ENCODE data around the gene ZNF280C. TPM values are rescaled to one million over a fixed set of nuclear protein-coding genes. Genes with fewer than 3 reads are reported as not detected.

ZNF280C gene
- total RNA-seq, 2 donors from 2014 or later, result 2.1 to 2.4 TPM

GRCh38 chrX:130165703-130166502, 102.8 kb downstream of the ZNF280C start, which contains the start of gene AIFM1:
Gene AIFM1 (minus strand): TSS chrX:130165841. CDS start chrX:130165656, 185 bp downstream.
- TF ChIP-seq, protein P1, sequence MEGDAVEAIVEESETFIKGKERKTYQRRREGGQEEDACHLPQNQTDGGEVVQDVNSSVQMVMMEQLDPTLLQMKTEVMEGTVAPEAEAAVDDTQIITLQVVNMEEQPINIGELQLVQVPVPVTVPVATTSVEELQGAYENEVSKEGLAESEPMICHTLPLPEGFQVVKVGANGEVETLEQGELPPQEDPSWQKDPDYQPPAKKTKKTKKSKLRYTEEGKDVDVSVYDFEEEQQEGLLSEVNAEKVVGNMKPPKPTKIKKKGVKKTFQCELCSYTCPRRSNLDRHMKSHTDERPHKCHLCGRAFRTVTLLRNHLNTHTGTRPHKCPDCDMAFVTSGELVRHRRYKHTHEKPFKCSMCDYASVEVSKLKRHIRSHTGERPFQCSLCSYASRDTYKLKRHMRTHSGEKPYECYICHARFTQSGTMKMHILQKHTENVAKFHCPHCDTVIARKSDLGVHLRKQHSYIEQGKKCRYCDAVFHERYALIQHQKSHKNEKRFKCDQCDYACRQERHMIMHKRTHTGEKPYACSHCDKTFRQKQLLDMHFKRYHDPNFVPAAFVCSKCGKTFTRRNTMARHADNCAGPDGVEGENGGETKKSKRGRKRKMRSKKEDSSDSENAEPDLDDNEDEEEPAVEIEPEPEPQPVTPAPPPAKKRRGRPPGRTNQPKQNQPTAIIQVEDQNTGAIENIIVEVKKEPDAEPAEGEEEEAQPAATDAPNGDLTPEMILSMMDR (IDR thresholded peaks at IDR 0.05), result no peak
- H3K9me3 ChIP-seq, result no peaks in the 10 kb centered on the region
- intact Hi-C loops (cut with DNase I), result no loop called here

DNA sequence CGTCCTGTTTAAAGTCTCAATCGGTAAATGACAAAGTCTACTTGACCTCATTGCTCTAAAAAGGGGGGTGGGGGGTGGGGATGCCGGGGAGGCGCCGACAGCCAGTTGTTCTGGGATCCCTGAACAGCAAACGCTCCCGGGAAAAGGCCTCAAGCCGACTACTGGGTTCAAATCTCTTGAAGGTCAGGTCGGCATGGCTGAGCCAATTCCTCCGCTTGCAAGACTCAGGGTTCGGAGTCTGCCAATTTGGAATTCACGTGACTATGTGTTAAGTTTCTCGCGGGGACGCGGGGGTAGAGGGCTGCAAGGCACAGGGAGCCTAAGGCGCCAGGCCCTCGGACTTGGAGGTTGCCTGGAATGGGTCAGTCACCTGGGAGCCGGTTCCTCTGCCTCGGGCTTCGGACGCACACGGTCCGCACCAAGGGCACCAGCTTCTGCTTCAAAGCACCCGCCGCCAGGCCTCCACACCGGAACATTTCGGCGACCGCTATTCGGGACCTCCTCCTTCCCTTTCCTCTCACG, 103.5 kb downstream of the ZNF280C start:
- Histone ChIP-seq H3K27ac (peak overlapping the region; percentile 87), H3K9me3 (no peaks in the 10 kb centered on the region), H3K4me3 (peak overlapping the region; percentile 47), H3K36me3 (no peaks in the 10 kb centered on the region), H3K27me3 (no peaks in the 10 kb centered on the region), H3K9ac (ENCODE audit: low read depth in 2 of 2, low read length in 2 of 2) (peak overlapping the region; percentile 60 to 65), H3K4me1 (no peaks in the 10 kb centered on the region)
- DNase-seq, result no peak
- TF ChIP-seq, protein P1 (IDR thresholded peaks at IDR 0.05), result no peak
- intact Hi-C loops (cut with DNase I), result no loop called here

More at GRCh38 chrX:130165703-130166502, 102.8 kb downstream of the ZNF280C start, which contains the start of gene AIFM1:
- Histone ChIP-seq H3K27ac (peak within 1 kb of the TSS; percentile 87), H3K4me1 (no peaks in the 10 kb centered on the region), H3K4me3 (peak within 1 kb of the TSS; percentile 47), H3K36me3 (no peaks in the 10 kb centered on the region), H3K27me3 (no peaks in the 10 kb centered on the region), H3K9ac (ENCODE audit: low read depth in 2 of 2, low read length in 2 of 2) (peak within 1 kb of the TSS; percentile 60 to 66)
- DNase-seq, result peak; percentile 89

- Histone ChIP-seq H3K4me1 (no peaks in the 10 kb centered on the region), H3K27ac (no peak overlapping the region), H3K9me3 (no peaks in the 10 kb centered on the region), H3K4me3 (no peak overlapping the region), H3K36me3 (no peaks in the 10 kb centered on the region), H3K27me3 (no peaks in the 10 kb centered on the region), H3K9ac (ENCODE audit: low read depth in 2 of 2, low read length in 2 of 2) (no peak overlapping the region)
- TF ChIP-seq, protein P1 (IDR thresholded peaks at IDR 0.05), result no peak
- intact Hi-C loops (cut with DNase I), result no loop called here
- no peak for DNase-seq
Measured at GRCh38 chrX:130163398-130163797, 105.3 kb downstream of the ZNF280C start.

- intact Hi-C loops (cut with DNase I), result no loop called here
Measured at GRCh38 chrX:130162094-130162735, 106.5 kb downstream of the ZNF280C start.

GRCh38 chrX:130159776-130160175, 108.9 kb downstream of the ZNF280C start:
- intact Hi-C loops (cut with DNase I), result no loop called here
- H3K9ac ChIP-seq (ENCODE audit: low read depth in 2 of 2, low read length in 2 of 2), result no peak overlapping the region
- no peaks in the 10 kb centered on the region for H3K36me3 ChIP-seq
- no peak for DNase-seq
- TF ChIP-seq, protein P1 (IDR thresholded peaks at IDR 0.05), result no peak
- no peaks in the 10 kb centered on the region for H3K27me3 ChIP-seq
- H3K4me1 ChIP-seq, result no peaks in the 10 kb centered on the region
- no peak overlapping the region for H3K4me3 ChIP-seq
- H3K9me3 ChIP-seq, result no peaks in the 10 kb centered on the region
- no peak overlapping the region for H3K27ac ChIP-seq

More at GRCh38 chrX:130162094-130162735, 106.5 kb downstream of the ZNF280C start:
- no peak for DNase-seq
- Histone ChIP-seq H3K27me3 (no peaks in the 10 kb centered on the region), H3K36me3 (no peaks in the 10 kb centered on the region), H3K9ac (ENCODE audit: low read depth in 2 of 2, low read length in 2 of 2) (no peak overlapping the region), H3K27ac (no peak overlapping the region), H3K9me3 (no peaks in the 10 kb centered on the region), H3K4me3 (no peak overlapping the region), H3K4me1 (no peaks in the 10 kb centered on the region)
- TF ChIP-seq, protein P1 (IDR thresholded peaks at IDR 0.05), result no peak
